GM10266 (cell line): ENCODE measurements around the gene LARGE1.

ENCODE experiments used
- DNase-seq: peaks from one replicate; pipeline ENCODE4 v3.0.0; 2012; ENCODE audit errors: extremely low spot score
- CTCF ChIP-seq: IDR thresholded peaks from 2 replicates; pipeline ENCODE4 v1.5.1; 2012; ENCODE audit warnings: mild to moderate bottlenecking, low read depth; ENCODE audit not compliant: control insufficient read depth, insufficient read depth; ENCODE audit errors: missing control alignments

Gene LARGE1

GRCh38 chr22:33232071-33232470 lies 688.2 kb downstream of the LARGE1 start:
- TF ChIP-seq CTCF: no peak
- DNase-seq: no peak

- TF ChIP-seq CTCF: no peak
- no peak for DNase-seq
These were observed 692.5 kb downstream of the LARGE1 start for GRCh38 chr22:33227791-33228190.

GRCh38 chr22:33224841-33225240 lies 695.4 kb downstream of the LARGE1 start:
- no peak for DNase-seq
- no peak for TF ChIP-seq CTCF
